PFSK-1 (cell line): Measurements from ENCODE around the gene PLEKHD1.

Experiments used
- FOXP2 ChIP-seq: optimal IDR thresholded peaks from 2 replicates; pipeline ENCODE3; 2011; ENCODE audit warnings: borderline replicate concordance, control low read depth, inconsistent platforms; ENCODE audit not compliant: insufficient read depth; ENCODE audit errors: extremely low read length, extremely low read depth
- POLR2AphosphoS5 ChIP-seq: IDR thresholded peaks from 2 replicates; pipeline ENCODE4 v1.6.1; 2012; ENCODE audit warnings: low read depth, mild to moderate bottlenecking, control low read depth, low read length, moderate library complexity
- REST ChIP-seq, 2 experiments: IDR thresholded peaks; 2 replicates each; pipeline versions ENCODE4 v1.6.1 to v1.8.0; 2011 to 2012; ENCODE audit warnings: low read depth in 2 of 2, low read length in 2 of 2, control low read depth in 1 of 2, inconsistent platforms in 1 of 2, mild to moderate bottlenecking in 1 of 2, moderate library complexity in 1 of 2; ENCODE audit not compliant: insufficient read depth in 1 of 2
- SIN3A ChIP-seq: IDR thresholded peaks from 2 replicates; pipeline ENCODE4 v1.6.1; 2012; ENCODE audit warnings: mild to moderate bottlenecking, low read length, moderate library complexity, borderline replicate concordance; ENCODE audit not compliant: insufficient read depth

- TF ChIP-seq POLR2AphosphoS5, result no peak
- no peak for TF ChIP-seq REST (IDR thresholded peaks at IDR 0.05; ENCODE audit: insufficient read depth in 1 of 2, low read depth in 2 of 2, low read length in 2 of 2)
- TF ChIP-seq SIN3A, result no peak
- no peak for TF ChIP-seq FOXP2
Observed at GRCh38 chr14:69561893-69562292, 77.4 kb downstream of the PLEKHD1 start.
